SIG-M5 treated with dmso at 0.1 percent for 504 hours (cell line): ENCODE data around the gene MT1E.
"Not testable (repeated sequence)": the region's sequence is repeated elsewhere in the genome, so short reads cannot be mapped to it uniquely, and the experiment has no call there.

Experiments used
- DNase-seq: peaks from one replicate; lab custom pipeline; 2025; ENCODE audit not compliant: unreplicated experiment; lab: John Stamatoyannopoulos, UW

The MT1E gene

GRCh38 chr16:56606476-56607108 is 19.0 kb upstream of the MT1E start:
- no peak for DNase-seq

GRCh38 chr16:56607109-56607618 is 18.4 kb upstream of the MT1E start:
- no peak for DNase-seq

DNA sequence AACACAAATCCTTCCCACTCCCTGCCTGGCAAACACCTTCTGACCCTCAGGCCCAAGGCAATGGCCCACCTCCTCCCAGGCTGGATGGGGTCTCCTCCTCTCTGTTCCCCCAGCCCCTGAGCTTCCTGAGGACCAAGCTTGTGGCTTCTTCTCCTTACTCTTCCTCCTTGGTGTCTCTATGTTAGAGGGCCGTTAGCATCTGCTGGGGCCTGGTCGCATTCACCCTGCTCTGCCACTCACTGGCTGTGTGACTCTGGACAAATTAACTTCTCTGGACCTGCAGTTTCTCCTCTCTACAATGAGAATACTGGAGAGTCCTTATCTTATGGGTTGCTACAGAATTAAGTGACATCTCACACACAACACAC is 17.9 kb upstream of the MT1E start:
- no peak for DNase-seq

GRCh38 chr16:56608043-56608875 is 17.3 kb upstream of the MT1E start, which contains the start of gene MT2A:
Gene MT2A (plus strand): TSS chr16:56608584. CDS start chr16:56608656, 72 bp downstream.
- DNase-seq = peak; percentile 96

GRCh38 chr16:56608876-56609462 is 16.6 kb upstream of the MT1E start:
- no peak for DNase-seq

- DNase-seq = peak; percentile 93
Measured at GRCh38 chr16:56609463-56609921, 16.1 kb upstream of the MT1E start.

GRCh38 chr16:56610017-56610608 is 15.5 kb upstream of the MT1E start:
- peak; percentile 15 for DNase-seq

DNA sequence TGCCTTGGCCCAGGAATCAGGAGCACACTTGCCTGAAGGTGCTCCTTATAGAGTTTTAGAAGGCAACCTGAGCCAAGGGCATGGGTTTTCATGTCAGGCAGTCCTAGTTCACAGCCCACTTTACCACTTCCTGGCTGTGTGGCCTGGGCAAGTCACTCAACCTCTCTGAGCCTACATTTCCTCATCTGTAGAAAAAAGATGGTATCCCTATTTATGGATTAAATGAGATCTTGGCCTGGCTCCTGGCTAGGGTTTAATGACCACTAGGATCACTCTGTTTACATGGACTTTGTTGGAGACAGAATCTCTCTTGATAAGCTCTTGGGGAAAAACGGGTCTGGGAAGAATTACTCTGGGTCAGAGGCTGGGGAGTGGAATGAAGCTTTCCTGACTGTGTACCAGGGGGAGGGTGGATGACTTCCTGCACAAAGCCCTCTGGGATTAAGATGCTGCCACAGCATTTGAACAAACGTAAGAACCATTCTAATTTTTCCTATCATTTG is 14.9 kb upstream of the MT1E start:
- DNase-seq = no peak

- DNase-seq = no peak
Measured at GRCh38 chr16:56611281-56611833, 14.2 kb upstream of the MT1E start.

GRCh38 chr16:56613706-56614105 is 11.9 kb upstream of the MT1E start:
- DNase-seq = no peak

- no peak for DNase-seq
Measured at GRCh38 chr16:56614549-56614991, 11.0 kb upstream of the MT1E start.

- no peak for DNase-seq
Measured at GRCh38 chr16:56615353-56615752, 10.2 kb upstream of the MT1E start.

GRCh38 chr16:56616608-56617211 is 8.9 kb upstream of the MT1E start:
- DNase-seq = no peak

DNA sequence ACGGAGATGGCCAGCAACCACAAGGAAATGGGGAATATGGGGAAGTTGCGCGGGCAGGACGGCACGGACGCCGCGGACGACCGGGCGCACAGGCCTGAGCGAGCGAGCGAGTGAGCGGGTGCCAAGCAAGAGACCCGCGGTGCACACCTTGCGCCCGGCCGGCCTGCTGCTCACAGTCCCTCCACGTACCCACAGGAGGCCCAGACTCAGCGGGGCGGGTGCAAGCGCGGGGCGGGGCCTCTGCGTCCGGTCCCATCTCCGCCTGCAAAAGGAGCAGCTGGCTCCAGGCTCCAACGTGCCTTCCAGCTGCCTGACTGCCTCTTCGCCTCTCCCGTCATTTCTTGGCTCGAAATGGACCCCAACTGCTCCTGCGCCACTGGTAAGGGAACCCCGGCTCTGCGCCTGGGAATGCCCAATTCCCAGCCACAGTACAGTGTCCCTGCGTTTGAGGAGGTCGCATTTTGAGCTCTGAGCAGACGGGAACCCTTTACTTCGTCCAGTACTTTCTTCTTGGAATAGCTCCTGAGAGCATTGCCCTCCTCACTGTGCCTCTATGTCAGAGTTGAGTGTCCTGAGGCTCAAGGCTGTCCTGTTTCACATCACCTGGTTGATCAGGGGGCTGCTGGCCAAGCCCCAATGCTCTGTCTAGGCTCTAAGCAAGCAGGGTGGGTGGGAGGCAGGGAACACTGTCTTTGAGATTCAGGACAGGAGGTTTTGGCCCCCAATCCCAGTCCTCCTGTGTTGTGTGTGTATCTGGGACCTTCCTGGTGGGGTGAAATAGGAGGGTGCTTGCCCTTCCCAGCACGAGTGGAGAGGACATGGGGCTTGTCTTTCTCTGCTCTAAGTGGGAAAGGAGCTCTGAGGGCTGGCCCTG is 8.1 kb upstream of the MT1E start:
- no peak for DNase-seq

- no peak for DNase-seq
Measured at GRCh38 chr16:56618138-56618537, 7.4 kb upstream of the MT1E start.

- DNase-seq = no peak
Measured at GRCh38 chr16:56620339-56620897, 5.2 kb upstream of the MT1E start.

- not testable (repeated sequence) for DNase-seq
Measured at GRCh38 chr16:56621665-56622445, 3.7 kb upstream of the MT1E start.

DNA sequence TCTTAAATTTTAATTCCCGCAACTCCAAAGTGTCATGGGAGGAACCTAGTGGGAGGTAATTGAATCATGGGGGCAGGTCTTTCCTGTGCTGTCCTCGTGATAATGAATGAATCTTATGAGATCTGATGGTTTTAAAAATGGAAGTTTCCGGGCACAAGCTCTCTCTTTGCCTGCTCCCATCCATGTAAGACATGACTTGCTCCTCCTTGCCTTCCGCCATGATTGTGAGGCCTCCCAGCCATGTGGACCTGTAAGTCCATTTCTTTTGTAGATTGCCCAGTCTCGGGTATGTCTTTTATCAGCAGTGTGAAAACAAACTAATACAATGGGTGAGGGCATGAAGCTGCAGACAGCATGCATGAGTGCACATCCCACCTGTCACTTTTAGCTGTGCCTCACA is 2.4 kb upstream of the MT1E start:
- not testable (repeated sequence) for DNase-seq
